ENCODE measurements around the gene ARHGAP33. TPM values are rescaled to one million over a fixed set of nuclear protein-coding genes. Genes with fewer than 3 reads are reported as not detected.

ARHGAP33 gene
- total RNA-seq, 1 experiment from 2014 or later = 19.5 TPM

GRCh38 chr19:35780717-35781116, 5.4 kb downstream of the ARHGAP33 start:
- Histone ChIP-seq H3K9ac (ENCODE audit: extremely low read depth, insufficient read length, low read length) (no peak overlapping the region), H2BK20ac (ENCODE audit: low read depth, low read length, poor library complexity, severe bottlenecking) (no peak overlapping the region), H3K4ac (ENCODE audit: low read depth, low read length) (no peak overlapping the region), H4K8ac (replicated peaks; ENCODE audit: insufficient read length, low read depth, low read length) (no peak overlapping the region), H3K56ac (ENCODE audit: insufficient read length, low read depth, low read length) (no peak overlapping the region), H4K91ac (ENCODE audit: insufficient read length, low read depth, low read length) (no peak overlapping the region), H3K14ac (ENCODE audit: insufficient read depth, low read length) (no peak overlapping the region), H3K9me3 (ENCODE audit: control insufficient read depth, low read depth, low read length) (no peaks in the 10 kb centered on the region), H3K27me3 (ENCODE audit: insufficient read depth, low read length) (no peaks in the 10 kb centered on the region), H4K5ac (ENCODE audit: insufficient read length, low read depth, low read length) (no peak overlapping the region), H3K79me2 (ENCODE audit: insufficient read depth, low read length) (no peaks in the 10 kb centered on the region), H3K79me1 (ENCODE audit: insufficient read depth, low read depth, low read length, poor library complexity, severe bottlenecking) (no peaks in the 10 kb centered on the region), H2BK15ac (ENCODE audit: low read depth, low read length) (no peak overlapping the region), H3K4me1 (ENCODE audit: insufficient read depth, low read length) (peaks cover 5% of the 10 kb centered on the region; the same call in 1 of the 2 replicates), H2AK5ac (ENCODE audit: insufficient read length, low read length) (no peak overlapping the region), H3K18ac (ENCODE audit: insufficient read length, low read depth, low read length) (no peak overlapping the region), H3K27ac (ENCODE audit: insufficient read length, low read depth, low read length) (no peak overlapping the region), H3T11ph (ENCODE audit: low read length) (no peak overlapping the region), H2AFZ (ENCODE audit: low read length) (no peak overlapping the region), H4K20me1 (ENCODE audit: control insufficient read depth, insufficient read depth, insufficient read length) (no peaks in the 10 kb centered on the region), H3K23ac (ENCODE audit: insufficient read length, low read depth, low read length) (no peak overlapping the region), H2BK5ac (ENCODE audit: insufficient read length, low read length) (no peak overlapping the region), H2BK120ac (ENCODE audit: low read depth, low read length, poor library complexity, severe bottlenecking) (no peak overlapping the region), H3K4me2 (ENCODE audit: insufficient read depth, insufficient read length, low read length) (no peak overlapping the region), H3K23me2 (ENCODE audit: insufficient read length, low read depth, low read length, poor library complexity, severe bottlenecking) (peaks cover 12% of the 10 kb centered on the region), H2BK12ac (ENCODE audit: insufficient read length, low read depth, low read length) (no peak overlapping the region)
- Mint-ChIP-seq H3K27ac (no peak overlapping the region), H3K4me1 (peaks cover 42 to 51% of the 10 kb centered on the region in 2 experiments), H3K27me3 (ENCODE audit: low read depth) (peaks cover 21% of the 10 kb centered on the region), H3K9me3 (no peaks in the 10 kb centered on the region; a peak in 1 of 5 replicates), H3K36me3 (ENCODE audit: insufficient read depth in 1 of 3, low read depth in 3 of 3) (peaks cover 0 to 8% (median 2%) of the 10 kb centered on the region in 3 experiments; a peak in 1 of 7 replicates), H3K4me3 (no peak overlapping the region)
- no CpG with 5 or more reads among the region's 20 CpGs for WGBS (ENCODE audit: extremely low coverage, insufficient read length, low lambda C conversion rate)
- TF ChIP-seq CTCF (conservative IDR thresholded peaks at IDR 0.05) = no peak
- no peak for DNase-seq

All from H9 (cell line).